Lung (tissue), 12 donors: ENCODE measurements around the gene PDGFC. TPM values are rescaled to one million over a fixed set of nuclear protein-coding genes. Genes with fewer than 3 reads are reported as not detected.

Source experiments
- ATAC-seq: fragments of 200-7000 bp; cut with Tn5 transposase; one replicate; pipeline ENCODE4 v1.9.1; 2020; ENCODE audit warnings: moderate number of reproducible peaks; ENCODE audit not compliant: insufficient read depth, low FRiP score
- DNase-seq, 3 donors: peaks; one replicate each; pipeline ENCODE4 v3.0.0-alpha.2; 2013 to 2017
- H3K27ac ChIP-seq, 2 donors: one replicate each; pipeline ENCODE4 v1.5.1; 2013; ENCODE audit warnings: mild to moderate bottlenecking in 2 of 2, moderate library complexity in 2 of 2, control low read depth in 1 of 2, inconsistent platforms in 1 of 2, low read depth in 1 of 2, low read length in 1 of 2
- H3K27me3 ChIP-seq, 3 donors: one replicate each; pipeline ENCODE4 v1.5.1; 2013; ENCODE audit warnings: low read length in 2 of 3; ENCODE audit not compliant: control insufficient read depth in 3 of 3, insufficient read depth in 3 of 3
- H3K36me3 ChIP-seq, 4 donors: one replicate each; pipeline ENCODE4 v1.5.1; 2013; ENCODE audit warnings: low read length in 4 of 4, mild to moderate bottlenecking in 1 of 4, moderate library complexity in 1 of 4; ENCODE audit not compliant: control insufficient read depth in 4 of 4, insufficient read depth in 4 of 4
- H3K4me1 ChIP-seq, 5 donors: one replicate each; pipeline ENCODE4 v1.5.1; 2013; ENCODE audit warnings: low read length in 5 of 5, mild to moderate bottlenecking in 2 of 5, moderate library complexity in 1 of 5; ENCODE audit not compliant: control insufficient read depth in 5 of 5, insufficient read depth in 5 of 5
- H3K4me3 ChIP-seq: one replicate; pipeline ENCODE4 v1.5.1; 2013; ENCODE audit warnings: mild to moderate bottlenecking, control low read depth, moderate library complexity
- H3K9ac ChIP-seq, 2 donors: one replicate each; pipeline ENCODE4 v1.5.1; 2013; ENCODE audit warnings: low read length in 2 of 2, control low read depth in 1 of 2; ENCODE audit not compliant: insufficient read depth in 1 of 2
- H3K9me3 ChIP-seq, 4 donors: one replicate each; pipeline ENCODE4 v1.5.1; 2013; ENCODE audit warnings: low read length in 3 of 4, mild to moderate bottlenecking in 1 of 4, moderate library complexity in 1 of 4; ENCODE audit not compliant: control insufficient read depth in 4 of 4, insufficient read depth in 3 of 4
- WGBS, 2 donors: extraction: QIAGEN DNeasy Blood & Tissue Kit; methylation state at CpG; one replicate each; pipeline ENCODE4 v1.1.7; 2013; 5-methylcytosine and 5-hydroxymethylcytosine counted together
- polyA plus RNA-seq, 2 donors: library from polyadenylated mRNA; stranded (reverse); fragments of 200-250 nt; gene quantifications; one replicate each; pipeline ENCODE4 v1.2.1, GENCODE V29; 2013
- total RNA-seq, 2 donors: library from RNA; depleted of rRNA in 1 of 2; stranded (reverse); fragments of >200 nt in 1 of 2; gene quantifications; one replicate each; pipeline ENCODE4 v1.2.1, GENCODE V29; 2014 to 2021
- TF ChIP-seq, protein P1 (sequence below): IDR thresholded peaks from 2 replicates; pipeline ENCODE4 v1.5.1; 2012; ENCODE audit warnings: mild to moderate bottlenecking; ENCODE audit errors: control extremely low read depth, extremely low read depth
- donor health status: control.
- donor health status: control.
- donor health status: Bipolar disorder and iron deficiency.
- donor health status: healthy.
- donor health status: DM: yes; HTN: yes; CAD: no.

PDGFC gene
- total and polyA plus RNA-seq, 4 donors: 4.5 to 56.0 (median 11.7) TPM

DNA sequence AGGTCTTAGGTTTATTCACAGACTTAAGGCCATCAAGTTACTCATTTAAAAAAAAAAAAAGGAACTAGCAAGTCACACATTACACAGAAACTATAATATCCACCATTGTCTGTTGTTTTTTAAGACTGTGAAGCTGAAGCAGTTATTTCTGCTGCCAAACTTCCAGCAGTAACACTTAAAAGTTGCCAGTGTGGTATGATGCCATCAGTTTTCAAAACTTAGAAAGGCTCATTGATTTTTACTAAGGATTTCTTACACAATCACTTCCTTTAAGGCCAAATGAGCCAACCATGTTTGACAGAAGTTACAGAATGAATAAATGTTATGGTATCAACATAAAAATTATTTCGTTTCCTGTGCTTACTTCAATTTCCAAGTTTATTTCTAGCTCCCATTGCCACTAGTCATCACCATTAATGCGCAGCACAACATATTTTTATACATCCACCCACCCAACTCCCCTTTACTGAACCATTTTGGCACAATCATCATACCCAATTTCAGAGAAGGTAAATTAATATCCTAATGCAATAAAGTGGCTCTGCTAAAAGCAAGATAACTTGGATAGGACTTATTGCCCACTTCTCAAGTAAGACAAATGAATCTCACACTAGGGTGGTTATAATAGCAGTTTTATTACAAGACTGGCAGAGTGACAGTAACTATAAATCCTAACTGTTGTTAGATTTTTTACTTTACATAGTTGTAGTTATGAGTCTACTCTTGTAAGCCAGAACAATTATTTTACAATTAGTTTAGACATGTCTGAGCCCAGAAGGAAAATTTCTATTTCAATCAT lies 13.1 kb downstream of the PDGFC start:
- Histone ChIP-seq H3K4me3 (no peak overlapping the region), H3K27me3 (no peaks in the 10 kb centered on the region), H3K27ac (no peak overlapping the region), H3K9ac (no peak overlapping the region), H3K4me1 (peaks cover 0 to 23% (median 9%) of the 10 kb centered on the region in 5 donors), H3K36me3 (no peaks in the 10 kb centered on the region), H3K9me3 (no peaks in the 10 kb centered on the region)
- ATAC-seq (no peak), DNase-seq (peak in 1 of 3 donors; percentile 35)
- TF ChIP-seq, protein P1, sequence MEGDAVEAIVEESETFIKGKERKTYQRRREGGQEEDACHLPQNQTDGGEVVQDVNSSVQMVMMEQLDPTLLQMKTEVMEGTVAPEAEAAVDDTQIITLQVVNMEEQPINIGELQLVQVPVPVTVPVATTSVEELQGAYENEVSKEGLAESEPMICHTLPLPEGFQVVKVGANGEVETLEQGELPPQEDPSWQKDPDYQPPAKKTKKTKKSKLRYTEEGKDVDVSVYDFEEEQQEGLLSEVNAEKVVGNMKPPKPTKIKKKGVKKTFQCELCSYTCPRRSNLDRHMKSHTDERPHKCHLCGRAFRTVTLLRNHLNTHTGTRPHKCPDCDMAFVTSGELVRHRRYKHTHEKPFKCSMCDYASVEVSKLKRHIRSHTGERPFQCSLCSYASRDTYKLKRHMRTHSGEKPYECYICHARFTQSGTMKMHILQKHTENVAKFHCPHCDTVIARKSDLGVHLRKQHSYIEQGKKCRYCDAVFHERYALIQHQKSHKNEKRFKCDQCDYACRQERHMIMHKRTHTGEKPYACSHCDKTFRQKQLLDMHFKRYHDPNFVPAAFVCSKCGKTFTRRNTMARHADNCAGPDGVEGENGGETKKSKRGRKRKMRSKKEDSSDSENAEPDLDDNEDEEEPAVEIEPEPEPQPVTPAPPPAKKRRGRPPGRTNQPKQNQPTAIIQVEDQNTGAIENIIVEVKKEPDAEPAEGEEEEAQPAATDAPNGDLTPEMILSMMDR: no peak
- WGBS, 2 donors: 58 to 70% methylated on average over 2 of the region's 2 CpGs

DNA sequence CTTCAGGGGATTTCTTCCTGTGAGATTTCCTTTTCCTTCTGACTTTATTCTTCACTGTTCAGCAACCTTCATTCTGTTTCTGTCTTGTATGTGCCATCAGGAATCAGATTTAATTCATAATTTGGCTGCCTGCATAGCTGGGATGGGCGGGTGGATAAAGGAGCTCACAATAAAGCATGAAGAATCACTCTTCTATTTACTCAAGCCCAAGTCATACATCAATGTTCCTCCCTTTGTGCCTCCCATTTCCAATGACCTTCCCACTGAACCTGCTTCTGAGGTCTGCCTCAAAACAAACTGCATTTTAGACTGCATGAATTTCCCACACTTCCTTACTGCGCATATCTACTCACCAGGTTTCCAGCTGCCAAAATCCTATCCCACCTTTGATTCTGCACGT lies 14.0 kb downstream of the PDGFC start:
- peaks cover 0 to 21% (median 7%) of the 10 kb centered on the region in 5 donors for H3K4me1 ChIP-seq
- H3K4me3 ChIP-seq: no peak overlapping the region
- DNase-seq (no peak), ATAC-seq (no peak)
- no peak overlapping the region for H3K27ac ChIP-seq
- no peaks in the 10 kb centered on the region for H3K36me3 ChIP-seq
- no peaks in the 10 kb centered on the region for H3K9me3 ChIP-seq
- WGBS, 2 donors: 78 to 91% methylated on average over 3 of the region's 3 CpGs
- no peak overlapping the region for H3K9ac ChIP-seq
- TF ChIP-seq, protein P1: no peak
- H3K27me3 ChIP-seq: no peaks in the 10 kb centered on the region

DNA sequence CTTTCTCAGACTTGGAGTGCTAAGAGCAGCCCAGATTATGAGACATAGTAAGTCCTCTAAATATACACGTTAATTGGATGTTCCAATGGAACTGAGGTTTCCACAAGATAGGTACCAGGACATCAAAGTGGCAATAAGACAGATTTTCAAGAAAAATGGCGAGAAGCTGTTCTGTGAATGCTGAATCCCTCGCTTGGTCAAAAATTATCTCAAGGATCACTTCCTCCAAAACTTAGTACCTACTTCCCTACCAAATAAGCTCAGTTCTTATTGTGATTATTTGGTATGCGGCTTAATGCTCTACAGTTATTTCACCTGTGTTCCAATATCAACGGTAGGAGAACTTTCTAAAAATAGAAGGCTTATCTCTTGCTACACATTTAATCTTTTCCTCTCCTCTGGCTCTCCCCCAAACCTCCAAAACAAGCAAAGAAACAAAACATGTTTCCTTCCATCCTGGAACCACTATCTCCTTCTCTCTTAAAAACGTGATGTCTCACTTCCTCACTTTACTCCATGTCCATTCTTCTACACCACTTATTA lies 14.7 kb downstream of the PDGFC start:
- no peak overlapping the region for H3K4me3 ChIP-seq
- DNase-seq: no peak
- no peaks in the 10 kb centered on the region for H3K27me3 ChIP-seq
- 57 to 58% methylated on average over 6 of the region's 6 CpGs for WGBS, 2 donors
- no peak for ATAC-seq
- TF ChIP-seq, protein P1: no peak
- H3K9ac ChIP-seq: no peak overlapping the region
- H3K4me1 ChIP-seq: peaks cover 0 to 14% (median 4%) of the 10 kb centered on the region in 5 donors
- no peak overlapping the region for H3K27ac ChIP-seq
- H3K9me3 ChIP-seq: no peaks in the 10 kb centered on the region
- H3K36me3 ChIP-seq: no peaks in the 10 kb centered on the region
